Measurements from ENCODE around the gene DAZAP1. TPM values are rescaled to one million over a fixed set of nuclear protein-coding genes. Genes with fewer than 3 reads are reported as not detected.

The DAZAP1 gene
- total RNA-seq, 8 experiments from 2014 or later, result 32.3 to 129 (median 46.7) TPM

GRCh38 chr19:1366899-1367870 lies 40.2 kb upstream of the DAZAP1 start:
- no peak overlapping the region for H3K27ac ChIP-seq
- WGBS, 10 experiments, result 80 to 100% (median 92%) methylated on average over 1 to 19 of the region's 35 CpGs; no CpG with 5 or more reads in 1 of the 10 experiments
- no peak for ATAC-seq (replicated peaks in 6 of 8)
- H3K4me1 ChIP-seq (replicated peaks in 1 of 2), result peaks cover 11 to 19% of the 10 kb centered on the region in 2 donors
- no peak overlapping the region for H3K4me3 ChIP-seq
- in situ Hi-C loops (cut with MboI; ENCODE audit: low pct_unique_long_range_greater_than_20kb in 2 of 9, low sequenced_read_pairs in 9 of 9, unreplicated experiment in 9 of 9), result no loop called here

GRCh38 chr19:1369214-1369805 lies 38.1 kb upstream of the DAZAP1 start:
- peaks cover 7 to 14% of the 10 kb centered on the region in 2 donors for H3K4me1 ChIP-seq (replicated peaks in 1 of 2)
- 85 to 100% (median 97%) methylated on average over 1 to 6 of the region's 18 CpGs; no CpG with 5 or more reads in 6 of the 10 experiments for WGBS, 10 experiments
- no peak overlapping the region for H3K4me3 ChIP-seq
- ATAC-seq (replicated peaks in 6 of 8), result no peak
- in situ Hi-C loops (cut with MboI; ENCODE audit: low pct_unique_long_range_greater_than_20kb in 2 of 9, low sequenced_read_pairs in 9 of 9, unreplicated experiment in 9 of 9), result no loop called here
- no peak overlapping the region for H3K27ac ChIP-seq

- in situ Hi-C loops (cut with MboI; ENCODE audit: low pct_unique_long_range_greater_than_20kb in 2 of 9, low sequenced_read_pairs in 9 of 9, unreplicated experiment in 9 of 9), result no loop called here
- WGBS, 10 experiments, result 86 to 100% (median 96%) methylated on average over 1 to 8 of the region's 52 CpGs; no CpG with 5 or more reads in 5 of the 10 experiments
- no peak overlapping the region for H3K4me3 ChIP-seq
- H3K27ac ChIP-seq, result no peak overlapping the region
- H3K4me1 ChIP-seq (replicated peaks in 1 of 2), result peaks cover 0 to 5% of the 10 kb centered on the region in 2 donors
- peak in 2 of 8 experiments; percentile 15 to 19 for ATAC-seq (replicated peaks in 6 of 8)
Observed at GRCh38 chr19:1370579-1371361, 36.6 kb upstream of the DAZAP1 start.

GRCh38 chr19:1373042-1373533 lies 34.3 kb upstream of the DAZAP1 start:
- ATAC-seq (replicated peaks in 6 of 8), result peak in 1 of 8 experiments; percentile 10
- no peak overlapping the region for H3K4me3 ChIP-seq
- no peak overlapping the region for H3K27ac ChIP-seq
- in situ Hi-C loops (cut with MboI; ENCODE audit: low pct_unique_long_range_greater_than_20kb in 2 of 9, low sequenced_read_pairs in 9 of 9, unreplicated experiment in 9 of 9), result no loop called here
- 87 to 95% (median 90%) methylated on average over 2 to 6 of the region's 20 CpGs; no CpG with 5 or more reads in 7 of the 10 experiments for WGBS, 10 experiments
- no peaks in the 10 kb centered on the region for H3K4me1 ChIP-seq (replicated peaks in 1 of 2)

- in situ Hi-C loops (cut with MboI; ENCODE audit: low pct_unique_long_range_greater_than_20kb in 2 of 9, low sequenced_read_pairs in 9 of 9, unreplicated experiment in 9 of 9), result no loop called here
- Histone ChIP-seq H3K27ac (no peak overlapping the region), H3K4me1 (replicated peaks in 1 of 2) (no peaks in the 10 kb centered on the region), H3K4me3 (no peak overlapping the region)
- peak in 5 of 8 experiments; percentile 17 to 71 (median 19) for ATAC-seq (replicated peaks in 6 of 8)
- WGBS, 10 experiments, result 62 to 100% (median 96%) methylated on average over 1 to 10 of the region's 22 CpGs; no CpG with 5 or more reads in 4 of the 10 experiments
Observed at GRCh38 chr19:1373534-1374249, 33.7 kb upstream of the DAZAP1 start.

- Histone ChIP-seq H3K27ac (no peak overlapping the region), H3K4me1 (replicated peaks in 1 of 2) (no peaks in the 10 kb centered on the region), H3K4me3 (no peak overlapping the region)
- in situ Hi-C loops (cut with MboI; ENCODE audit: low pct_unique_long_range_greater_than_20kb in 2 of 9, low sequenced_read_pairs in 9 of 9, unreplicated experiment in 9 of 9), result no loop called here
- WGBS, 10 experiments, result 83 to 100% (median 95%) methylated on average over 2 to 8 of the region's 12 CpGs; no CpG with 5 or more reads in 5 of the 10 experiments
- ATAC-seq (replicated peaks in 6 of 8), result no peak
Observed at GRCh38 chr19:1374250-1374577, 33.2 kb upstream of the DAZAP1 start.

- H3K27ac ChIP-seq, result no peak overlapping the region
- ATAC-seq (replicated peaks in 6 of 8), result no peak
- H3K4me3 ChIP-seq, result no peak overlapping the region
- in situ Hi-C loops (cut with MboI; ENCODE audit: low pct_unique_long_range_greater_than_20kb in 2 of 9, low sequenced_read_pairs in 9 of 9, unreplicated experiment in 9 of 9), result no loop called here
- peaks cover 3 to 4% of the 10 kb centered on the region in 2 donors for H3K4me1 ChIP-seq (replicated peaks in 1 of 2)
- 79 to 100% (median 90%) methylated on average over 2 to 16 of the region's 17 CpGs; no CpG with 5 or more reads in 1 of the 10 experiments for WGBS, 10 experiments
Observed at GRCh38 chr19:1376415-1376805, 31.0 kb upstream of the DAZAP1 start.

GRCh38 chr19:1377176-1377964 lies 30.0 kb upstream of the DAZAP1 start:
- in situ Hi-C loops (cut with MboI; ENCODE audit: low pct_unique_long_range_greater_than_20kb in 2 of 9, low sequenced_read_pairs in 9 of 9, unreplicated experiment in 9 of 9), result no loop called here
- peak overlapping the region in 1 of 2 donors; percentile 56 for H3K27ac ChIP-seq
- 92 to 100% (median 96%) methylated on average over 2 to 6 of the region's 43 CpGs; no CpG with 5 or more reads in 5 of the 10 experiments for WGBS, 10 experiments
- no peak for ATAC-seq (replicated peaks in 6 of 8)
- peaks cover 6 to 10% of the 10 kb centered on the region in 2 donors for H3K4me1 ChIP-seq (replicated peaks in 1 of 2)
- H3K4me3 ChIP-seq, result no peak overlapping the region

GRCh38 chr19:1377965-1378785 lies 29.2 kb upstream of the DAZAP1 start:
- in situ Hi-C loops (cut with MboI; ENCODE audit: low pct_unique_long_range_greater_than_20kb in 2 of 9, low sequenced_read_pairs in 9 of 9, unreplicated experiment in 9 of 9), result no loop called here
- 67 to 100% (median 100%) methylated on average over 1 to 18 of the region's 33 CpGs; no CpG with 5 or more reads in 5 of the 10 experiments for WGBS, 10 experiments
- no peak overlapping the region for H3K27ac ChIP-seq
- H3K4me3 ChIP-seq, result no peak overlapping the region
- peaks cover 6 to 10% of the 10 kb centered on the region in 2 donors for H3K4me1 ChIP-seq (replicated peaks in 1 of 2)
- ATAC-seq (replicated peaks in 6 of 8), result no peak

- Histone ChIP-seq H3K27ac (no peak overlapping the region), H3K4me1 (replicated peaks in 1 of 2) (peaks cover 6 to 10% of the 10 kb centered on the region in 2 donors), H3K4me3 (no peak overlapping the region)
- in situ Hi-C loops (cut with MboI; ENCODE audit: low pct_unique_long_range_greater_than_20kb in 2 of 9, low sequenced_read_pairs in 9 of 9, unreplicated experiment in 9 of 9), result no loop called here
- ATAC-seq (replicated peaks in 6 of 8), result no peak
- no CpG with 5 or more reads among the region's 27 CpGs for WGBS, 10 experiments
Observed at GRCh38 chr19:1379126-1379905, 28.1 kb upstream of the DAZAP1 start.
